GM21515 (cell line): Measurements from ENCODE around the gene ELFN2.

ENCODE experiments used
- ATAC-seq: cut with Tn5 transposase; IDR thresholded peaks from one replicate; pipeline ENCODE4 v1.9.1; 2021; ENCODE audit not compliant: unreplicated experiment

Gene ELFN2

GRCh38 chr22:37454857-37455686 lies 27.8 kb upstream of the ELFN2 start:
- ATAC-seq, result no peak

- ATAC-seq, result no peak
Measured at GRCh38 chr22:37453696-37454095, 26.4 kb upstream of the ELFN2 start.

- no peak for ATAC-seq
Measured at GRCh38 chr22:37451218-37451617, 23.9 kb upstream of the ELFN2 start.

- ATAC-seq, result no peak
Measured at GRCh38 chr22:37449331-37450001, 22.2 kb upstream of the ELFN2 start.

GRCh38 chr22:37448516-37449127 lies 21.3 kb upstream of the ELFN2 start:
- no peak for ATAC-seq

- no peak for ATAC-seq
Measured at GRCh38 chr22:37445501-37445900, 18.2 kb upstream of the ELFN2 start.

- no peak for ATAC-seq
Measured at GRCh38 chr22:37443977-37444376, 16.7 kb upstream of the ELFN2 start.

GRCh38 chr22:37443086-37443485 lies 15.8 kb upstream of the ELFN2 start:
- no peak for ATAC-seq

GRCh38 chr22:37442537-37442936 lies 15.3 kb upstream of the ELFN2 start:
- ATAC-seq, result no peak

GRCh38 chr22:37442135-37442534 lies 14.9 kb upstream of the ELFN2 start:
- ATAC-seq, result no peak

GRCh38 chr22:37440875-37441274 lies 13.6 kb upstream of the ELFN2 start:
- no peak for ATAC-seq

GRCh38 chr22:37439347-37439746 lies 12.1 kb upstream of the ELFN2 start:
- no peak for ATAC-seq

GRCh38 chr22:37435970-37436603 lies 8.8 kb upstream of the ELFN2 start:
- no peak for ATAC-seq

- ATAC-seq, result no peak
Measured at GRCh38 chr22:37433786-37434185, 6.5 kb upstream of the ELFN2 start.

GRCh38 chr22:37432708-37433054 lies 5.4 kb upstream of the ELFN2 start:
- ATAC-seq, result no peak

GRCh38 chr22:37431801-37432707 lies 4.8 kb upstream of the ELFN2 start:
- ATAC-seq, result no peak

- ATAC-seq, result no peak
Measured at GRCh38 chr22:37431366-37431765, 4.1 kb upstream of the ELFN2 start.

- ATAC-seq, result no peak
Measured at GRCh38 chr22:37430941-37431340, 3.7 kb upstream of the ELFN2 start.

- no peak for ATAC-seq
Measured at GRCh38 chr22:37428649-37429586, 1.6 kb upstream of the ELFN2 start.
